GM12892 (cell line): ENCODE measurements around the gene PALLD.

Source experiments
- DNase-seq: peaks from one replicate; pipeline ENCODE4 v3.0.0; 2011; ENCODE audit not compliant: insufficient read length
- FAIRE-seq: peaks from 2 replicates; lab custom pipeline; 2011; peaks lifted over from hg19 to GRCh38; lab: Jason Lieb, UNC
- POLR2A ChIP-seq: IDR thresholded peaks from 2 replicates; pipeline ENCODE4 v1.6.1; 2011; ENCODE audit warnings: low read depth, low read length, control low read depth
- POLR2AphosphoS5 ChIP-seq: IDR thresholded peaks from 2 replicates; pipeline ENCODE4 v1.6.1; 2011; ENCODE audit warnings: low read depth, low read length, control low read depth
- TAF1 ChIP-seq: IDR thresholded peaks from 2 replicates; pipeline ENCODE4 v1.6.1; 2011; ENCODE audit warnings: low read depth, mild to moderate bottlenecking, control low read depth, low read length, borderline replicate concordance

The PALLD gene

GRCh38 chr4:168664242-168664891, 167.5 kb downstream of the PALLD start:
- TF ChIP-seq POLR2A (no peak), POLR2AphosphoS5 (no peak), TAF1 (no peak)
- FAIRE-seq (no peak), DNase-seq (no peak)

GRCh38 chr4:168666531-168666930, 169.7 kb downstream of the PALLD start:
- TF ChIP-seq POLR2AphosphoS5 (no peak), POLR2A (no peak), TAF1 (no peak)
- DNase-seq (no peak), FAIRE-seq (no peak)

- no peak for FAIRE-seq
- DNase-seq, result no peak
- no peak for TF ChIP-seq POLR2A
- no peak for TF ChIP-seq POLR2AphosphoS5
- no peak for TF ChIP-seq TAF1
Measured at GRCh38 chr4:168667376-168667775, 170.5 kb downstream of the PALLD start.

- TF ChIP-seq POLR2AphosphoS5, result no peak
- TF ChIP-seq POLR2A, result no peak
- no peak for TF ChIP-seq TAF1
- DNase-seq, result no peak
- FAIRE-seq, result no peak
Measured at GRCh38 chr4:168667921-168668320, 171.1 kb downstream of the PALLD start.

- DNase-seq, result no peak
- TF ChIP-seq POLR2A (no peak), POLR2AphosphoS5 (no peak), TAF1 (no peak)
- no peak for FAIRE-seq
Measured at GRCh38 chr4:168673476-168673875, 176.6 kb downstream of the PALLD start.

- FAIRE-seq, result no peak
- TF ChIP-seq POLR2A (no peak), TAF1 (no peak), POLR2AphosphoS5 (no peak)
- DNase-seq, result no peak
Measured at GRCh38 chr4:168674077-168674747, 177.4 kb downstream of the PALLD start.

GRCh38 chr4:168674866-168675265, 178.0 kb downstream of the PALLD start:
- no peak for FAIRE-seq
- no peak for TF ChIP-seq POLR2A
- no peak for TF ChIP-seq TAF1
- no peak for TF ChIP-seq POLR2AphosphoS5
- no peak for DNase-seq

- no peak for DNase-seq
- FAIRE-seq, result no peak
- TF ChIP-seq TAF1, result no peak
- TF ChIP-seq POLR2A, result no peak
Measured at GRCh38 chr4:168677063-168677462, 180.2 kb downstream of the PALLD start.

- FAIRE-seq (no peak), DNase-seq (no peak)
- TF ChIP-seq TAF1 (no peak), POLR2A (no peak), POLR2AphosphoS5 (no peak)
Measured at GRCh38 chr4:168677879-168678278, 181.0 kb downstream of the PALLD start.

- FAIRE-seq (no peak), DNase-seq (no peak)
- TF ChIP-seq TAF1 (no peak), POLR2AphosphoS5 (no peak), POLR2A (no peak)
Measured at GRCh38 chr4:168678751-168679366, 182.0 kb downstream of the PALLD start.

GRCh38 chr4:168679397-168679796, 182.5 kb downstream of the PALLD start:
- FAIRE-seq (no peak), DNase-seq (no peak)
- TF ChIP-seq POLR2AphosphoS5, result no peak

GRCh38 chr4:168679819-168680218, 183.0 kb downstream of the PALLD start:
- TF ChIP-seq TAF1 (no peak), POLR2A (no peak), POLR2AphosphoS5 (no peak)
- DNase-seq (no peak), FAIRE-seq (no peak)
